GM20000 (cell line): ENCODE measurements around the gene ISY1.

Experiments
- DNase-seq: peaks from one replicate; pipeline ENCODE4 v3.0.0; 2012; ENCODE audit warnings: low spot score
- CTCF ChIP-seq: IDR thresholded peaks from 2 replicates; pipeline ENCODE4 v1.5.1; 2012; ENCODE audit warnings: mild to moderate bottlenecking, control low read depth; ENCODE audit errors: extremely low read depth, missing control alignments

The ISY1 gene

DNA sequence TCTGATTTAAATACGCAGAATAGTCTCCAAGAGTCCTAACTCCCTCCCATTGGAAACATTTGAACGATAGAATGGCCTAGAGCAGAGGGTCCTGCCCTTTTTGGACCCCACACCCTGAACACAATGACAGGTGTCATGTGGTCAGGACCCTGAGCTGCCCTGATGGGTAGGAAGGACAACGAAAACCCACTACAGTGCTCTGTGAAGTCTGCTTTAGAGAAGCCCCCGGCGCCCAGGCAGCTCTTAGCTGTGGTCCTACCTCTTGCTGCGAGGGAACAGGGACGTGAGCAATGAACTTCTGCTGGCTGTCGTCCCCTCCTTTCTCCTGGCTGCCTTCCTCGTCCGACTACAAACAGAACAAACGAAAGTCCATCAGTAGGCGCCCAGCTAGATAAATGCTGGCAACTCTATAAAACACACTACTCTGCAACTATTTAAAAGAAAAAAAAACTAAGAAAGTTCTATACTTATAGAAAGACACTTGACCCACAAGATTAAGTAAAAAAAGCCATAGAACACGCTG, 30.5 kb downstream of the ISY1 start:
- DNase-seq = no peak
- TF ChIP-seq CTCF = no peak

DNA sequence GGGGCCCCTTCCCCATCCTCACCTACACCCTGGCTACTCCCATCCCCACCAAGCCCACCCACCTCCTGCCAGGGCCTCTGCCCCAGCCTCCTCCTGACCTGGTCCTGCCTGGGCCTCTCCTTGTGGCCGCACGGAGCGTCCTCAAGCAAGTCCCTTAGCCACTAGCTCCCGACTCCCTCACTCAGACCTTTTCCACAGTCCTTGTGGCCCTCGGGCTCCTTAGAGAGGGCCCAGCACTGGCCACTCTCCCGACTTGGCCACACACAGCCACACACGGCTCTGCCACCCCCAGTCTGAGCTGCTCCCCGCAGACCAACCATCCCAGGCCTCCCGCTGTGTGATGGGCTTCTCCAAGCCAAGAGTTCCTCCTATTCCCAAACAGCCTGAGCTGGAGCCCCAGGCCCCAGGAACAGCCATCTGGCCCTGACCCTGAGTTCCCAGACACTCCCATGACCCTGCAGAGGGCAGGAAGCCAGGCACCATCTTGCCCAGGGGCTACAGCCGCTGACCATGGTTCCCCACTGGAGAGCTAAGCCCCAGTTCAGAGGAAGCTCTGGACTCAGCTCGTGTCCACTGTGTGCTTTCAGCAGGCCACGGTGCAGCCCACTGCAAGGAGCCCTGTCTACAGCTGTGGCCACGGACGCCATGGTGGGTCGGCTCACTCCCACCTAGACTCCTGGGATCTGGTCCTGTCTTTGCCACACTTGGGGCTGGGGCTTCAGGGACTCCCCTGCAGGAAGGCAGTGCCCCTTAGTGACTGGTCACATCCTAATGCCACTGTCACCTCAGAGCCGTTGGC, 32.3 kb downstream of the ISY1 start:
- no peak for DNase-seq
- TF ChIP-seq CTCF = no peak

DNA sequence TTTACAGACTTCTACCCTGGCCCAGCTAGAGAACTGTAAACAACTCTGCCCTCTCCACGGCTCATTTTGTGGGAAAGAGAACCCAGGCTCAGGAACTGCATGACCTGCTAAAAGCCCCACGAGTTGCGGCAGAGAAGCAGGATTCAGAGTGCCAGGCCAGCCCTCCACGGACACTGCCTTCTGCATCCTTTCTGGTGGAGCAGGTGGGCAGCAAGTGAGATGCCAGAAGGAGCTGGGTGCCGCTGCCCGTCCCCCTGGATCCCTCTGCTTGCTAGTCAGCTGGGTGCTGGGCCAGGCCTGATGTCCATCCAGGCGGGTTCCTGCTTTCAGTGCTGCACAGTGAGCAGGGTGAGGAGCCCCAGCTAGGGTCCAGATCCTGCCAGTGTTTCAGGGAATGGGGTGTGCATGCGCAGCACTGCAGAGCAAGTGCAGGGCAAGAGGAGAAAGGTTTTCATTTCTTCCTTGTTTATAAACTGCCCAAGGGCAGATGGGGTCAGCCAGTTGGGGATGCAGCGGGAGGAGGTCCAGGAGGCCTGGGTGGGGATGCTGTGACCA, 34.1 kb downstream of the ISY1 start:
- TF ChIP-seq CTCF = no peak
- DNase-seq = no peak

DNA sequence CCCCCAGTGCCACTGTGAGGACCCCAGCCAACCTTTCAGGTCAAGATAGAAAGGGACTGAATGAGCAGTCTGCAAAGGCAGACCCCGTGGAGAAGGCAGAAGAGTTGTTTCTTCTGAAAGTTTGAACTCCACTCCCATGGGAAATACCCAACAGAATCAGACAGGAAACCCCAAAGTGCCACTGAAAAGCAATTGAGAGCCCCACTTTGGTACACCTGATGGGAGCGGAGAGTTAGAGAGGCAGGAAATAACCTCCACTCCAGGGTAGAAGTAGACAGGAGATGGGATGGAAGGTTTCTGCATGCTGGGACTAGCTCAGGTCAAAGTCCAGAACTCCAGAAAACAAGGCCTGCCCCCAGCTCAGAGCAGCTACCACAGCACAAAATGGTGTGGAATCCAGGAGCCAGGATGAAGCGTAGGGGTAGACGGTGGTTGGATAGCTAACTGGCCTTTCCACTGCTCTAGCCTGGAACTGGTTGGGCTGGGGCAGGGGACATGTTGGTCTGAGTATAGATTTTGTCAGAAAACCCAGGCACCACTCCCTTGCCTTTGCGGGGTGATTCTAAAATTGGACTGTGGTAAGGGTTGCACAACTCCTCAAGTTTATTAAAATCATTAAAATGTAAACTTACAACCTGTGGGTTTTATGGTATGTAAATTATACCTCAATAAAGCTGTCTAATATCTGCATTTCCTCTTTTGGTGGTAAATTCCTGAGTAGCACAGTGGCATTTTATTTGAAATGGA, 37.4 kb downstream of the ISY1 start:
- DNase-seq = peak; percentile 37
- TF ChIP-seq CTCF = no peak

DNA sequence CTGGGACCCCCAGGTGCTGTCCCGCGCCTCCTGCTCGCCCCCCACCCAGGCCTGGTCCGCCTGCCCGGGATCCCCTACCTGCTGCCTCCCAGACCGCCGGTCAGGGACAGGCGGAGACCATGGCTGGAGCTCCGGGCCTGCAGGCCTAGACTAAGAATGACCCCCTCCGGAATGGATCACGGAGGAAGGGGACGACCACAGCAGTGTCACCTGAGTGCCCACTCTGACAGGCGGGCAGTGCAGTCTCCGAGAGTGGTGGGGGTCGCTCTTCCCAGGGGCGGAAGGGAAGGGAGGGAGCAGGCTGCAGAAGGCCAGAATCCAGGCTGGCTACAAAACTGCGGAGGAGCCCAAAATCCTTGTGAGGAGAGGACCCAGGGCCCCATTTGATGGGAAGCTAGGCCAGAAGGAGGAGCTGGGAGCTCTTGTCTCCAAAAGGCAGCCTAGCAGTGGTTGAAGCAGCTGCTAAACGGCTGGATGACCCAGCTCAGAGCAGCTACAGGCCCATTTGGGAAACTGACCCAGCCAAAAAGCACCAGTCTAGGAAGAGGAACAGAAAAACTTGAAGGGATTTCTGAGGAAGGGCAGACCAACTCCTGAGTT, 38.4 kb downstream of the ISY1 start:
- no peak for TF ChIP-seq CTCF
- DNase-seq = peak; percentile 19

DNA sequence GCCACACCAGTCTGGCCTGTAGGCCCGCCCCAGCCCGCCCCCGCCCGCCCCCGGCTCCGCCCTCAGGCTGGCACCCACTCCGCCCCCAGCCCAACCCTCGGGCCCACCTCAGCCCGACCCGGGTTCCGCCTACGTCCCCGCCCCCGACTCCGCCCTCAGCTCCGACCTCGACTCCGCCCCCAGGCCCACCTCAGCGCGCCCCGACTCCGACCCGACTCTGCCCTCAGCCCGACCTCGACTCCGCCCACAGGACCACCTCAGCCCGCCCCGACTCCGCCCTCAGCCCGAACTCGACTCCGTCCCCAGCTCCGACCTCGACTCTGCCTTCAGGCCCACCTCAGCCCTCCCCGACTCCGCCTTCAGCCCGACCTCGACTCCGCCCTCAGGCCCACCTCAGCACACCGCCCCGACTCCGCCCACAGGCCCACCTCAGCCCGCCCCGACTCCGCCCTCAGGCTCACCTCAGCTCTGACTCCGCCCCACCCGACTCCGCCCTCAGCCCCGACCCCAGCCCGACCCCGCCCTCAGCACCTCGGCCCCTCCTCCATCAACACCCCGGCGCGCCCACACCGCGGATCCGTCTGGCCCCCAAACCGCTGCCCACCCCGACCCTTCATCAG, 39.0 kb downstream of the ISY1 start, which contains the start of gene RAB43:
Gene RAB43 (minus strand): TSS at position 13 of the 620 bp plus-strand sequence. CDS start 315 bp downstream, outside the sequence.
- DNase-seq = peak; percentile 97

More for the DNA sequence above, 39.0 kb downstream of the ISY1 start, which contains the start of gene RAB43:
- no peak for TF ChIP-seq CTCF
